Nephron progenitor cell (in vitro differentiated cells): ENCODE data around the gene MYO18A.

Source experiments
- DNase-seq: peaks from one replicate; pipeline ENCODE4 v3.0.0; 2021
- H3K27ac Mint-ChIP-seq: 2 replicates; pipeline ENCODE4 v1.8.0; 2021; ENCODE audit warnings: mild to moderate bottlenecking, moderate library complexity, mixed read lengths
- H3K27me3 Mint-ChIP-seq: 2 replicates; pipeline ENCODE4 v1.8.0; 2021; ENCODE audit warnings: mild to moderate bottlenecking, low read depth, mixed read lengths; ENCODE audit not compliant: poor library complexity
- H3K36me3 Mint-ChIP-seq: 2 replicates; pipeline ENCODE4 v1.8.0; 2021; ENCODE audit warnings: low read depth, mixed read lengths
- H3K4me1 Mint-ChIP-seq: 2 replicates; pipeline ENCODE4 v1.8.0; 2021; ENCODE audit warnings: mixed read lengths
- H3K4me3 Mint-ChIP-seq: 2 replicates; pipeline ENCODE4 v1.8.0; 2021; ENCODE audit warnings: mild to moderate bottlenecking, moderate library complexity, mixed read lengths
- H3K9me3 Mint-ChIP-seq: 2 replicates; pipeline ENCODE4 v1.8.0; 2021; ENCODE audit warnings: mild to moderate bottlenecking, moderate library complexity, mixed read lengths
- CTCF ChIP-seq: fragments of 200-600 bp; sonication (generic); IDR thresholded peaks from 2 replicates; pipeline ENCODE4 v1.5.0; 2021; ENCODE audit warnings: antibody characterized with exemption

Gene MYO18A

GRCh38 chr17:29099527-29099926 is 80.7 kb downstream of the MYO18A start:
- Mint-ChIP-seq H3K36me3 (peaks cover 21% of the 10 kb centered on the region), H3K27ac (no peak overlapping the region), H3K9me3 (no peaks in the 10 kb centered on the region), H3K27me3 (peaks cover 6% of the 10 kb centered on the region), H3K4me1 (peaks cover 36% of the 10 kb centered on the region), H3K4me3 (no peak overlapping the region)
- DNase-seq: no peak
- no peak for TF ChIP-seq CTCF

- no peak overlapping the region for H3K4me3 Mint-ChIP-seq
- H3K9me3 Mint-ChIP-seq: no peaks in the 10 kb centered on the region
- TF ChIP-seq CTCF: no peak
Measured at GRCh38 chr17:29096094-29096493, 84.1 kb downstream of the MYO18A start.

GRCh38 chr17:29095439-29095838 is 84.8 kb downstream of the MYO18A start:
- no peak for DNase-seq
- H3K4me3 Mint-ChIP-seq: no peak overlapping the region
- peaks cover 48% of the 10 kb centered on the region for H3K4me1 Mint-ChIP-seq
- no peaks in the 10 kb centered on the region for H3K9me3 Mint-ChIP-seq
- H3K27me3 Mint-ChIP-seq: peaks cover 3% of the 10 kb centered on the region
- H3K36me3 Mint-ChIP-seq: peaks cover 17% of the 10 kb centered on the region
- TF ChIP-seq CTCF: no peak
- no peak overlapping the region for H3K27ac Mint-ChIP-seq

More at GRCh38 chr17:29096094-29096493, 84.1 kb downstream of the MYO18A start:
- peaks cover 3% of the 10 kb centered on the region for H3K27me3 Mint-ChIP-seq
- H3K36me3 Mint-ChIP-seq: peaks cover 17% of the 10 kb centered on the region
- no peak overlapping the region for H3K27ac Mint-ChIP-seq
- DNase-seq: no peak
- peaks cover 43% of the 10 kb centered on the region for H3K4me1 Mint-ChIP-seq

GRCh38 chr17:29094101-29094708 is 86.0 kb downstream of the MYO18A start:
- TF ChIP-seq CTCF: no peak
- Mint-ChIP-seq H3K4me1 (peaks cover 44% of the 10 kb centered on the region), H3K27me3 (peaks cover 3% of the 10 kb centered on the region), H3K27ac (no peak overlapping the region), H3K4me3 (no peak overlapping the region), H3K9me3 (no peaks in the 10 kb centered on the region), H3K36me3 (peaks cover 21% of the 10 kb centered on the region)
- DNase-seq: no peak

GRCh38 chr17:29093090-29093871 is 86.9 kb downstream of the MYO18A start:
- peak overlapping the region; percentile 54 for H3K27ac Mint-ChIP-seq
- peaks cover 44% of the 10 kb centered on the region for H3K4me1 Mint-ChIP-seq
- H3K4me3 Mint-ChIP-seq: no peak overlapping the region
- H3K9me3 Mint-ChIP-seq: no peaks in the 10 kb centered on the region
- peaks cover 3% of the 10 kb centered on the region for H3K27me3 Mint-ChIP-seq
- DNase-seq: no peak
- no peak for TF ChIP-seq CTCF
- peaks cover 28% of the 10 kb centered on the region for H3K36me3 Mint-ChIP-seq
